Loucy (cell line): Measurements from ENCODE around the gene GNA14.

ENCODE experiments used
- H2AFZ ChIP-seq: fragments of 200-600 bp; sonication (generic); 2 replicates; pipeline ENCODE4 v1.6.0; 2016; ENCODE audit warnings: antibody characterized with exemption, mild to moderate bottlenecking, low read length, moderate library complexity
- H3F3A ChIP-seq: fragments of 200-600 bp; 2 replicates; pipeline ENCODE4 v1.6.0; 2016; ENCODE audit warnings: antibody characterized with exemption, low read depth, mild to moderate bottlenecking
- H3K27me3 ChIP-seq: fragments of 200-600 bp; sonication (generic); 2 replicates; pipeline ENCODE4 v1.6.1; 2014; ENCODE audit warnings: low read length, mild to moderate bottlenecking; ENCODE audit not compliant: insufficient read depth, poor library complexity, severe bottlenecking
- H3K36me3 ChIP-seq: fragments of 200-600 bp; sonication (generic); 2 replicates; pipeline ENCODE4 v1.6.1; 2016; ENCODE audit warnings: low read length; ENCODE audit not compliant: insufficient read depth
- H3K4me1 ChIP-seq: fragments of 200-600 bp; sonication (generic); 2 replicates; pipeline ENCODE4 v1.5.1; 2014; ENCODE audit warnings: low read length, mild to moderate bottlenecking; ENCODE audit not compliant: insufficient read depth, poor library complexity, severe bottlenecking
- H3K4me2 ChIP-seq: fragments of 200-600 bp; sonication (generic); 2 replicates; pipeline ENCODE4 v1.6.0; 2014; ENCODE audit warnings: antibody characterized with exemption, low read length, low read depth, mild to moderate bottlenecking; ENCODE audit not compliant: poor library complexity, severe bottlenecking
- H3K4me3 ChIP-seq: fragments of 200-600 bp; sonication (generic); 2 replicates; pipeline ENCODE4 v1.5.1; 2014; ENCODE audit warnings: low read length, mild to moderate bottlenecking, mixed read lengths; ENCODE audit not compliant: poor library complexity, severe bottlenecking
- H3K79me2 ChIP-seq: fragments of 200-600 bp; sonication (generic); 2 replicates; pipeline ENCODE4 v1.6.1; 2014; ENCODE audit warnings: low read length; ENCODE audit not compliant: insufficient read depth
- H3K9ac ChIP-seq: fragments of 200-600 bp; sonication (generic); 2 replicates; pipeline ENCODE4 v1.6.0; 2014; ENCODE audit warnings: mild to moderate bottlenecking, low read depth, low read length, moderate library complexity; ENCODE audit not compliant: poor library complexity, severe bottlenecking
- H3K9me2 ChIP-seq: fragments of 200-600 bp; sonication (generic); replicated peaks from 2 replicates; pipeline ENCODE4 v1.6.1; 2016; ENCODE audit warnings: low read depth, low read length, mixed read lengths
- H3K9me3 ChIP-seq: fragments of 200-600 bp; sonication (generic); 2 replicates; pipeline ENCODE4 v1.6.1; 2014; ENCODE audit warnings: mild to moderate bottlenecking, antibody characterized with exemption, low read length, low read depth; ENCODE audit not compliant: insufficient read depth
- H4K20me1 ChIP-seq: fragments of 200-600 bp; sonication (generic); 2 replicates; pipeline ENCODE4 v1.6.0; 2014; ENCODE audit warnings: antibody characterized with exemption, low read length, mild to moderate bottlenecking; ENCODE audit not compliant: insufficient read depth, poor library complexity, severe bottlenecking
- EZH2phosphoT487 ChIP-seq: fragments of 200-600 bp; IDR thresholded peaks from 2 replicates; pipeline ENCODE4 v1.6.1; 2018; ENCODE audit warnings: antibody characterized with exemption, mild to moderate bottlenecking, moderate library complexity, borderline replicate concordance
- TF ChIP-seq, protein P1 (sequence below): fragments of 200-600 bp; sonication (generic); conservative IDR thresholded peaks from 2 replicates; pipeline ENCODE4 v1.5.1; 2014; ENCODE audit warnings: mild to moderate bottlenecking, antibody characterized with exemption, low read length

The GNA14 gene

DNA sequence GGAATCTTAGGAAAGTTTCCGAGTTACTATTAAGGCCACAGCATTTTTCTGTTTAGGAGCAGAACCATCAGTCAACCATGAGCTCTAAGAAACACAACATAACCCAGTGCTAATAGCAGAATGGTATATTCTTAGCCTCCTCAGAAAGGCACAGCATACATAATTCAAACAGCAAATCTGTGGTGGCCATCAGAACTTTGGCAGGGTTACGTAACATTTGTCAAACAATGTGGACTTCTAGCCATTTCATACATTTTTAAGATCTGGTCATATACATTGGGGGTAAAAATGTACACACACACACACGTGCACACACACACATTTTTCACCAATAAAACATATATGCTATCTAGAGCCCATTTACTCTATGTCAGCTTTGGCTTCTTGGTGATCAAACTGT is 225.2 kb downstream of the GNA14 start:
- no peaks in the 10 kb centered on the region for H3K36me3 ChIP-seq
- no peaks in the 10 kb centered on the region for H3K9me3 ChIP-seq
- TF ChIP-seq, protein P1, sequence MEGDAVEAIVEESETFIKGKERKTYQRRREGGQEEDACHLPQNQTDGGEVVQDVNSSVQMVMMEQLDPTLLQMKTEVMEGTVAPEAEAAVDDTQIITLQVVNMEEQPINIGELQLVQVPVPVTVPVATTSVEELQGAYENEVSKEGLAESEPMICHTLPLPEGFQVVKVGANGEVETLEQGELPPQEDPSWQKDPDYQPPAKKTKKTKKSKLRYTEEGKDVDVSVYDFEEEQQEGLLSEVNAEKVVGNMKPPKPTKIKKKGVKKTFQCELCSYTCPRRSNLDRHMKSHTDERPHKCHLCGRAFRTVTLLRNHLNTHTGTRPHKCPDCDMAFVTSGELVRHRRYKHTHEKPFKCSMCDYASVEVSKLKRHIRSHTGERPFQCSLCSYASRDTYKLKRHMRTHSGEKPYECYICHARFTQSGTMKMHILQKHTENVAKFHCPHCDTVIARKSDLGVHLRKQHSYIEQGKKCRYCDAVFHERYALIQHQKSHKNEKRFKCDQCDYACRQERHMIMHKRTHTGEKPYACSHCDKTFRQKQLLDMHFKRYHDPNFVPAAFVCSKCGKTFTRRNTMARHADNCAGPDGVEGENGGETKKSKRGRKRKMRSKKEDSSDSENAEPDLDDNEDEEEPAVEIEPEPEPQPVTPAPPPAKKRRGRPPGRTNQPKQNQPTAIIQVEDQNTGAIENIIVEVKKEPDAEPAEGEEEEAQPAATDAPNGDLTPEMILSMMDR = no peak
- TF ChIP-seq EZH2phosphoT487 = no peak
- no peaks in the 10 kb centered on the region for H3F3A ChIP-seq
- no peaks in the 10 kb centered on the region for H3K9me2 ChIP-seq
- no peak overlapping the region for H2AFZ ChIP-seq
- no peaks in the 10 kb centered on the region for H3K27me3 ChIP-seq
- no peaks in the 10 kb centered on the region for H4K20me1 ChIP-seq
- no peaks in the 10 kb centered on the region for H3K4me1 ChIP-seq
- no peak overlapping the region for H3K9ac ChIP-seq
- H3K4me3 ChIP-seq = no peak overlapping the region
- no peaks in the 10 kb centered on the region for H3K79me2 ChIP-seq
- no peak overlapping the region for H3K4me2 ChIP-seq

DNA sequence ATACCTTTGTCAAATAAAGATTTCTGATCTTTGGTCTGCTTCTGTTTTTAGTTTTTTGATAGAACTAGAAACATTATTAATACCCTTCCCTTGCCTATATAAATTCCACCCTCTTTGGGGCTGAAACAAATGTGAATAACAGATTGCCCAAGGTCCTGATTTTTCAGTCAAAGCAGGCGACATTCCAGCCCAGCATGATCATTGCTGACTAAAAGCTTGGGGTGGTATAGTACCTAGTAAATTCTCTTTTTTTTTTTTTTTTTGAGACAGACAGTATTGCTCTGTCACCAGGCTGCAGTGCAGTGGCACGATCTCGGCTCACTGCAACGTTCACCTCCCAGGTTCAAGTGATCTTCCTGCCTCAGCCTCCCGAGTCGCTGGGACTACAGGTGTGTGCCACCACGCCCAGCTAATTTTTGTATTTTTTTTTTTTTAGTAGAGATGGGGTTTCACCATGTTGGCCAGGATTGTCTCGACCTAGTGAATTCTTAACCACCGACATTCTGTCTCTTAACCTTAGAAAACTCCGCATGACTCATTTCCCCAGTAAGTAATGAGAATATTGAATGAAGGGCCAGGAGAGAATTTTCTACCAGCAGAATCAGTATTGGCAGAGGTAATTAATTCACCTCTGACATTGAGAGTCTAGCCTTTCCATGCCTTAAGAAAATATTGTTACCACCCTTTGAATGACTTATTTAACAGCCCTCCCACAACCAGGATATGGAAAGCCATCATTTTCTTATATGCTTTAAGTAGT is 226.4 kb downstream of the GNA14 start:
- Histone ChIP-seq H3K9me2 (no peaks in the 10 kb centered on the region), H3K4me1 (no peaks in the 10 kb centered on the region), H3K79me2 (no peaks in the 10 kb centered on the region), H4K20me1 (no peaks in the 10 kb centered on the region), H3K4me2 (no peak overlapping the region), H3K36me3 (no peaks in the 10 kb centered on the region), H3K27me3 (no peaks in the 10 kb centered on the region), H3K9me3 (no peaks in the 10 kb centered on the region), H3F3A (no peaks in the 10 kb centered on the region), H2AFZ (no peak overlapping the region), H3K4me3 (no peak overlapping the region), H3K9ac (no peak overlapping the region)
- TF ChIP-seq, protein P1 = no peak
- no peak for TF ChIP-seq EZH2phosphoT487

DNA sequence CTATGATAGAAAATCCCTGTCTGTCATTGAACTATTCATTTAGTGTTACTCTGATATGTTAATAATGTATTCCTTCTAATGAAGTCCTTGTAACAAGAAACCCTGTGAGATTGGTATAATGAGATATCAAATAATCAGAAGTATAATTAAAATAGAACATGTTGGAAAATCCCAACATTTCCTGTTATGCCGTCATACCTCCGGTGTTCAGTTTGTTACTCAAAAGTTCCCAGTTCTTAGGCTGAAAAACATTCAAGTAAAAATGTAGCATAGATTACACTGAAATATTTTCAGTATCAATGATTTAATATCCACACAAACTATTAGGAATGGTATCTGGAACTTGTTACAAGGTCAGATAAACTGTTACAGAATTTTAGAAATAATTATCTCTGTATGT is 227.5 kb downstream of the GNA14 start:
- Histone ChIP-seq H3K4me2 (no peak overlapping the region), H3K9ac (no peak overlapping the region), H2AFZ (no peak overlapping the region), H3K9me2 (no peaks in the 10 kb centered on the region), H3K9me3 (no peaks in the 10 kb centered on the region), H4K20me1 (no peaks in the 10 kb centered on the region), H3K36me3 (no peaks in the 10 kb centered on the region), H3K4me1 (no peaks in the 10 kb centered on the region), H3K4me3 (no peak overlapping the region), H3K79me2 (no peaks in the 10 kb centered on the region), H3F3A (no peaks in the 10 kb centered on the region), H3K27me3 (no peaks in the 10 kb centered on the region)
- TF ChIP-seq, protein P1 = no peak
- no peak for TF ChIP-seq EZH2phosphoT487
